ENCODE results near the gene GUCD1.

GRCh38 chr22:24593836-24594568 is 39.1 kb upstream of the GUCD1 start:
- no peak for TF ChIP-seq CTCF (IDR thresholded peaks at IDR 0.05)
- no peak for TF ChIP-seq POLR2AphosphoS5 (IDR thresholded peaks at IDR 0.05)
- no peak for TF ChIP-seq POLR2A (IDR thresholded peaks at IDR 0.05)
- no peak for TF ChIP-seq EP300 (IDR thresholded peaks at IDR 0.05; ENCODE audit: low read depth)
